NCI-H1694 (cell line): Measurements from ENCODE around the gene TEDC1.

Experiments
- DNase-seq: peaks from one replicate; lab custom pipeline; 2025; lab: John Stamatoyannopoulos, UW

The TEDC1 gene

GRCh38 chr14:105473033-105473676 lies 17.9 kb upstream of the TEDC1 start:
- DNase-seq: no peak

GRCh38 chr14:105473677-105474482 lies 17.2 kb upstream of the TEDC1 start:
- peak; percentile 66 for DNase-seq

GRCh38 chr14:105474483-105475268 lies 16.4 kb upstream of the TEDC1 start, which contains the start of gene CRIP2:
CRIP2 (plus strand) TSS chr14:105474821; CDS start chr14:105474863, 42 bp downstream.
- no peak for DNase-seq

GRCh38 chr14:105475269-105476096 lies 15.6 kb upstream of the TEDC1 start:
- no peak for DNase-seq

- no peak for DNase-seq
Measured at GRCh38 chr14:105476097-105476830, 14.8 kb upstream of the TEDC1 start.

- no peak for DNase-seq
Measured at GRCh38 chr14:105476831-105477659, 14.0 kb upstream of the TEDC1 start.

- DNase-seq: no peak
Measured at GRCh38 chr14:105477660-105478397, 13.2 kb upstream of the TEDC1 start.

GRCh38 chr14:105478398-105479251 lies 12.4 kb upstream of the TEDC1 start:
- DNase-seq: no peak

- DNase-seq: peak; percentile 32
Measured at GRCh38 chr14:105479431-105480158, 11.5 kb upstream of the TEDC1 start.

GRCh38 chr14:105480199-105480746 lies 10.8 kb upstream of the TEDC1 start:
- DNase-seq: no peak

GRCh38 chr14:105480807-105481801 lies 9.9 kb upstream of the TEDC1 start:
- peak; percentile 91 for DNase-seq

GRCh38 chr14:105481886-105482457 lies 9.1 kb upstream of the TEDC1 start:
- DNase-seq: peak; percentile 98

- no peak for DNase-seq
Measured at GRCh38 chr14:105482486-105483110, 8.4 kb upstream of the TEDC1 start.

GRCh38 chr14:105483300-105484068 lies 7.6 kb upstream of the TEDC1 start:
- DNase-seq: no peak
